Duodenal mucosa (tissue), 2 donors: ENCODE measurements around the gene VPS8.
A peak's percentile ranks its signal among the peaks of the same experiment; 100 is the strongest.

Source experiments
- H3K27ac ChIP-seq: one replicate; pipeline ENCODE4 v1.7.0; 2013; ENCODE audit warnings: low read depth, low read length
- H3K27me3 ChIP-seq, 2 donors: one replicate each; pipeline ENCODE4 v1.7.0; 2013; ENCODE audit warnings: low read length in 2 of 2, control low read depth in 1 of 2; ENCODE audit not compliant: insufficient read depth in 2 of 2, control insufficient read depth in 1 of 2
- H3K36me3 ChIP-seq, 2 donors: one replicate each; pipeline ENCODE4 v1.7.0; 2013; ENCODE audit warnings: low read length in 2 of 2, control low read depth in 1 of 2; ENCODE audit not compliant: insufficient read depth in 2 of 2, control insufficient read depth in 1 of 2
- H3K4me1 ChIP-seq, 2 donors: one replicate each; pipeline ENCODE4 v1.7.0; 2013; ENCODE audit warnings: low read length in 2 of 2, control low read depth in 1 of 2; ENCODE audit not compliant: insufficient read depth in 2 of 2, control insufficient read depth in 1 of 2
- H3K4me3 ChIP-seq, 2 donors: one replicate each; pipeline ENCODE4 v1.7.0; 2013; ENCODE audit warnings: low read length in 2 of 2, low read depth in 1 of 2
- H3K9ac ChIP-seq, 2 donors: one replicate each; pipeline ENCODE4 v1.7.0; 2013; ENCODE audit warnings: low read length in 2 of 2, low read depth in 1 of 2
- H3K9me3 ChIP-seq, 2 donors: one replicate each; pipeline ENCODE4 v1.7.0; 2013; ENCODE audit warnings: low read length in 2 of 2, control low read depth in 1 of 2; ENCODE audit not compliant: control insufficient read depth in 1 of 2

Gene VPS8

DNA sequence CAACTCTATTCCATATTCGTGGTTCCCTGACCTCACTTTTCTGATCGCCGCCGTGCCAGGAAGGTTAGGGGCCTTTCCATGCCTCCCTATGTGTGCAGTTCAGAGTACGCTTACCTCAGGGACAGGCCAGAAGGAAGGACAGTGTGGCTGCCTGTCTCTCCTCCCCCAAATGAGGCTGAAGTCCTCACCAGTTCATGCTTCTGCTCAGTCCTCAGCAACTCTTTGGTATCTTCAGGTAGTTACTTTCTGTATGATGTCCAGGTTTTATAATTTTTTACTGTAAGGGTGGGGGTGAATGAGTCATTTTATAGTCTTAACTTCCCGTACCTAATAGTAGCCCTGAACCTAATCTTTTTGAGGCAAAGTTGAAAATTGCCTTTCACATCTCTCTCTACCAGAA is 98.7 kb downstream of the VPS8 start:
- Histone ChIP-seq H3K9ac (peak overlapping the region; percentile 24 to 44), H3K4me1 (peaks cover 15 to 26% of the 10 kb centered on the region in 2 donors), H3K27ac (peak overlapping the region; percentile 40), H3K4me3 (peak overlapping the region in 1 of 2 donors; percentile 31), H3K36me3 (peaks cover 5 to 6% of the 10 kb centered on the region in 2 donors), H3K27me3 (no peaks in the 10 kb centered on the region), H3K9me3 (no peaks in the 10 kb centered on the region)

DNA sequence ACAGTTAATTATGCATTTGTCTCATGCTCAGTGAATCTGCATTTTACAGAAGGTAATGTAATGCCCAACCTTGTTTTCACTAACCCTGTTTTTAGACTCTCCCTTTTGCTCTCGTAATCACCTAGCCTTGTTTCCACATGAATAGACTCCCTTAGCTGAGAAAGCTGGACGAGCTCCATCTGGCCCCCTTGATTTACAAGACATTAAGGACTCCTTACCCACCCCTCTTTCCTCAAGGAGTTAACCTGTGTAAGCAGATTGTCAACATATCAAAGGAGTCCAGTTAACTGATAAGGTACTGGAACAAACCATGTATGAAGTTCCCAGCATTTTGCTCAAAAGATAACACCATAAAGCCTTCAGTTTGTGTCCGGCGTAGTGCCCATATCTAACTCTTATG is 99.6 kb downstream of the VPS8 start:
- Histone ChIP-seq H3K36me3 (peaks cover 6 to 7% of the 10 kb centered on the region in 2 donors), H3K4me1 (peaks cover 15 to 26% of the 10 kb centered on the region in 2 donors), H3K9ac (no peak overlapping the region), H3K27me3 (no peaks in the 10 kb centered on the region), H3K27ac (peak overlapping the region; percentile 50), H3K9me3 (no peaks in the 10 kb centered on the region), H3K4me3 (peak overlapping the region; percentile 22 to 23)

- H3K27ac ChIP-seq = no peak overlapping the region
- H3K36me3 ChIP-seq = peaks cover 6 to 7% of the 10 kb centered on the region in 2 donors
- H3K4me3 ChIP-seq = no peak overlapping the region
- peaks cover 15 to 26% of the 10 kb centered on the region in 2 donors for H3K4me1 ChIP-seq
- H3K9ac ChIP-seq = no peak overlapping the region
- H3K9me3 ChIP-seq = no peaks in the 10 kb centered on the region
- H3K27me3 ChIP-seq = no peaks in the 10 kb centered on the region
These were observed 100.2 kb downstream of the VPS8 start for GRCh38 chr3:184912163-184912562.

- H3K27ac ChIP-seq = no peak overlapping the region
- peaks cover 6 to 15% of the 10 kb centered on the region in 2 donors for H3K36me3 ChIP-seq
- no peak overlapping the region for H3K4me3 ChIP-seq
- H3K9ac ChIP-seq = no peak overlapping the region
- H3K27me3 ChIP-seq = no peaks in the 10 kb centered on the region
- peaks cover 27 to 36% of the 10 kb centered on the region in 2 donors for H3K4me1 ChIP-seq
- no peaks in the 10 kb centered on the region for H3K9me3 ChIP-seq
These were observed 102.7 kb downstream of the VPS8 start for GRCh38 chr3:184914628-184915027.

DNA sequence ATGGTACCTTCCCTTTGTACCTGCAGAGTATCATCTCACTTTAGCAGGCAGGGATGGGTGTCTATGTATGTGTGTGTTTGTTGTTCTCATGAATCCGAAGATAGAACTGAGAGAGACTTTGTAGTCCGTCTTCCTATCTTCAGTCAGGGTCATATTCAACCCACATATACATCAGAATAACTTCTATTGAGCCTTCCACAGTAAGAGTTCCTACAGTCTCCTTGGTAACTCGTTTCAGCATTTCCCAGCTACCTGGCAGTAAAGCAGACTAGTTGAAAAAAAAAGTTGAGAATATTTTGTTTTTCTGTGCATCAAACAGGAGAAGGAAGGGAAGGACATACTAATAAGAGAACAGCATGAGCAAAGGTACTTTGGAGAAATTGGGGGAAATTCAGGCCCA is 106.8 kb downstream of the VPS8 start:
- H3K27me3 ChIP-seq = no peaks in the 10 kb centered on the region
- no peaks in the 10 kb centered on the region for H3K9me3 ChIP-seq
- H3K4me1 ChIP-seq = peaks cover 11 to 12% of the 10 kb centered on the region in 2 donors
- H3K36me3 ChIP-seq = peaks cover 11 to 15% of the 10 kb centered on the region in 2 donors
- no peak overlapping the region for H3K9ac ChIP-seq
- H3K4me3 ChIP-seq = no peak overlapping the region
- no peak overlapping the region for H3K27ac ChIP-seq

GRCh38 chr3:184919651-184920050 is 107.7 kb downstream of the VPS8 start:
- Histone ChIP-seq H3K4me3 (no peak overlapping the region), H3K9ac (no peak overlapping the region), H3K9me3 (no peaks in the 10 kb centered on the region), H3K4me1 (peaks cover 11 to 12% of the 10 kb centered on the region in 2 donors), H3K36me3 (peaks cover 12 to 17% of the 10 kb centered on the region in 2 donors), H3K27ac (no peak overlapping the region), H3K27me3 (no peaks in the 10 kb centered on the region)

DNA sequence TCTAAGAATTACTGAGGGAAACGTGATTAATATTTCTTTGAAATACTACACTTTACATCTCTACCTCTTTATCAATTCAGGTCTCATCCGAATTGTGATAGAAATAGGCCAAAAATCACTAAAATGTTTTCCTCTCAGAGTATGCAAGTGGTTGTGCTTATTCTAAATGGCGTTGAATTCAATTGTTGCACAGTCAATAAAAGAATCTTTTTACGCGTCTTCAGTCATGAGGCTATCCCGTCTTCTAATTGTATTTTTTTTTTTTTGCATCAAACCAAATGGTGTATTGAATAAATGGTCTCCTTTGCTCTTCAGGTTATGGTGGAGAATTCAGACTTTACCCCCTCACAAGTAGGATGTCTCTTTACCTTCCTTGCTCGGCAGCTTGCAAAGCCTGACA is 112.6 kb downstream of the VPS8 start:
- H3K27ac ChIP-seq = no peak overlapping the region
- no peaks in the 10 kb centered on the region for H3K27me3 ChIP-seq
- no peak overlapping the region for H3K4me3 ChIP-seq
- H3K9me3 ChIP-seq = no peaks in the 10 kb centered on the region
- H3K36me3 ChIP-seq = peaks cover 13 to 26% of the 10 kb centered on the region in 2 donors
- H3K9ac ChIP-seq = no peak overlapping the region
- H3K4me1 ChIP-seq = peaks cover 0 to under 1% of the 10 kb centered on the region in 2 donors

DNA sequence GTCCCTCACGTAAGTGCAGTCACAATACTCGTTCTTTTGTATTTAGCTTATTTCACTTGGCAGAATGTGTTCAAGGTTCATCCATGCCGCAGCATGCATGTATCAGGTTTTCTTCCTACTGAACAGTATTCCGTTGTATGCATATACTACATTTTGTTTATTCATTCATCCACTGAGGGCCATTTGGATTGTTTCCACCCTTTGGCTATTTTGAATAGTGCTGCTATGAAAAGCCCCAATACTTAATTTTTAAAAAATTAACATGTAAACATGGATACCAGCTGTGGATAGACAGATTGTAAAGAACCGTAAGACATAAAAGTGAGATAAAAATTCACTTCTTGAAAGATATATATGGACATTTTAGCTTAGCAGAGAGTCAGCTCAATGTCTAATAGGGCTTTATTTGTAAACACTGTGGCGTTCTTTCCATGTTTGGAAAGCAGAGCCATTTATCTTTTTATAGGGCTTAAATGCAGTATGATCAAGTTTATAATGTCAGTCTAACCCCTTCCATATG is 115.9 kb downstream of the VPS8 start:
- Histone ChIP-seq H3K9ac (no peak overlapping the region), H3K4me1 (no peaks in the 10 kb centered on the region), H3K27ac (no peak overlapping the region), H3K36me3 (peaks cover 17 to 34% of the 10 kb centered on the region in 2 donors), H3K27me3 (no peaks in the 10 kb centered on the region), H3K4me3 (no peak overlapping the region), H3K9me3 (no peaks in the 10 kb centered on the region)

- H3K4me3 ChIP-seq = no peak overlapping the region
- no peak overlapping the region for H3K9ac ChIP-seq
- H3K9me3 ChIP-seq = no peaks in the 10 kb centered on the region
- H3K4me1 ChIP-seq = no peaks in the 10 kb centered on the region
- no peak overlapping the region for H3K27ac ChIP-seq
- H3K36me3 ChIP-seq = peaks cover 13 to 30% of the 10 kb centered on the region in 2 donors
- H3K27me3 ChIP-seq = no peaks in the 10 kb centered on the region
These were observed 120.8 kb downstream of the VPS8 start for GRCh38 chr3:184932777-184933176.

GRCh38 chr3:184937611-184938010 is 125.6 kb downstream of the VPS8 start:
- Histone ChIP-seq H3K9ac (no peak overlapping the region), H3K27me3 (no peaks in the 10 kb centered on the region), H3K27ac (no peak overlapping the region), H3K36me3 (peaks cover 8 to 33% of the 10 kb centered on the region in 2 donors), H3K4me1 (no peaks in the 10 kb centered on the region), H3K4me3 (no peak overlapping the region), H3K9me3 (no peaks in the 10 kb centered on the region)
